Neural cell (in vitro differentiated cells): ENCODE measurements around the gene AGPS. TPM values are rescaled to one million over a fixed set of nuclear protein-coding genes. Genes with fewer than 3 reads are reported as not detected.

Experiments
- H2AFZ ChIP-seq: fragments of 200-600, 300-800 bp; sonication (generic), shearing (Covaris generic); 2 replicates; pipeline ENCODE4 v1.6.0; 2014; ENCODE audit warnings: low read depth, mild to moderate bottlenecking, antibody characterized with exemption, low read length, moderate library complexity
- H3F3A ChIP-seq: fragments of 200-600 bp; shearing (Covaris generic); 2 replicates; pipeline ENCODE4 v1.6.1; 2016; ENCODE audit warnings: mild to moderate bottlenecking, moderate library complexity, mixed read lengths, antibody characterized with exemption, low read length; ENCODE audit not compliant: insufficient read depth, poor library complexity, severe bottlenecking
- H3K27ac ChIP-seq: fragments of 200-600, 300-800 bp; sonication (generic), shearing (Covaris generic); 2 replicates; pipeline ENCODE4 v1.5.1; 2014; ENCODE audit warnings: mild to moderate bottlenecking, low read length, moderate library complexity
- H3K27me3 ChIP-seq: fragments of 300-800, 200-600 bp; sonication (generic), shearing (Covaris generic); 2 replicates; pipeline ENCODE4 v1.6.0; 2014; ENCODE audit warnings: mild to moderate bottlenecking, low read depth, low read length, moderate library complexity; ENCODE audit not compliant: insufficient read depth
- H3K36me3 ChIP-seq: fragments of 300-800, 200-600 bp; sonication (generic), shearing (Covaris generic); 2 replicates; pipeline ENCODE4 v1.5.1; 2014; ENCODE audit warnings: mild to moderate bottlenecking, antibody characterized with exemption, low read length, moderate library complexity; ENCODE audit not compliant: insufficient read depth
- H3K4me2 ChIP-seq: fragments of 300-800, 200-600 bp; sonication (generic), shearing (Covaris generic); 2 replicates; pipeline ENCODE4 v1.6.0; 2014; ENCODE audit warnings: mild to moderate bottlenecking, low read length
- H3K4me3 ChIP-seq: fragments of 300-800, 200-600 bp; sonication (generic), shearing (Covaris generic); 2 replicates; pipeline ENCODE4 v1.5.1; 2014; ENCODE audit warnings: mild to moderate bottlenecking, low read length, moderate library complexity
- H3K79me2 ChIP-seq: fragments of 200-600 bp; shearing (Covaris generic); replicated peaks from 2 replicates; pipeline ENCODE4 v1.6.0; 2014; ENCODE audit warnings: mild to moderate bottlenecking, low read length, moderate library complexity; ENCODE audit not compliant: insufficient read depth
- H3K9ac ChIP-seq: fragments of 300-800, 200-600 bp; sonication (generic), shearing (Covaris generic); 2 replicates; pipeline ENCODE4 v1.6.1; 2016; ENCODE audit warnings: mild to moderate bottlenecking, low read length, mixed read lengths
- H3K9me2 ChIP-seq: fragments of 200-600 bp; shearing (Covaris generic); 2 replicates; pipeline ENCODE4 v1.6.1; 2016; ENCODE audit warnings: mild to moderate bottlenecking, low read length, mixed read lengths; ENCODE audit not compliant: insufficient read depth
- H3K9me3 ChIP-seq: fragments of 200-600, 300-800 bp; sonication (generic), shearing (Covaris generic); 2 replicates; pipeline ENCODE4 v1.6.1; 2016; ENCODE audit warnings: mild to moderate bottlenecking, mixed run types, low read length, moderate library complexity, mixed read lengths
- H4K20me1 ChIP-seq: fragments of 200-600 bp; shearing (Covaris generic); 2 replicates; pipeline ENCODE4 v1.6.1; 2016; ENCODE audit warnings: mild to moderate bottlenecking, mixed run types; ENCODE audit not compliant: insufficient read depth
- CTCF ChIP-seq: fragments of 450-650 bp; IDR thresholded peaks from 2 replicates; pipeline ENCODE4 v1.5.1; 2014; ENCODE audit warnings: antibody characterized with exemption, mild to moderate bottlenecking, moderate library complexity; ENCODE audit not compliant: poor library complexity, severe bottlenecking
- EP300 ChIP-seq: fragments of 450-650 bp; conservative IDR thresholded peaks from 2 replicates; pipeline ENCODE4 v1.6.1; 2014; ENCODE audit warnings: antibody characterized with exemption, mild to moderate bottlenecking, moderate library complexity; ENCODE audit not compliant: poor library complexity, severe bottlenecking
- EZH2 ChIP-seq: fragments of 200-600, 300-800 bp; shearing (Covaris generic), sonication (generic); IDR thresholded peaks from 2 replicates; pipeline ENCODE4 v1.6.1; 2014; ENCODE audit warnings: antibody characterized with exemption, low read length, borderline replicate concordance, mild to moderate bottlenecking; ENCODE audit not compliant: insufficient read depth, poor library complexity, severe bottlenecking
- MXI1 ChIP-seq: fragments of 450-650 bp; conservative IDR thresholded peaks from 2 replicates; pipeline ENCODE4 v1.6.1; 2014; ENCODE audit warnings: antibody characterized with exemption, mild to moderate bottlenecking; ENCODE audit not compliant: poor library complexity, severe bottlenecking
- POLR2AphosphoS5 ChIP-seq: IDR thresholded peaks from 2 replicates; pipeline ENCODE4 v1.6.1; 2012
- RAD21 ChIP-seq: fragments of 450-650 bp; conservative IDR thresholded peaks from 2 replicates; pipeline ENCODE4 v1.6.1; 2014; ENCODE audit warnings: antibody characterized with exemption, mild to moderate bottlenecking, moderate library complexity
- REST ChIP-seq: IDR thresholded peaks from 2 replicates; pipeline ENCODE4 v1.6.1; 2012; ENCODE audit warnings: borderline replicate concordance
- SMC3 ChIP-seq: fragments of 450-650 bp; conservative IDR thresholded peaks from 2 replicates; pipeline ENCODE4 v1.6.1; 2014; ENCODE audit warnings: antibody characterized with exemption, mild to moderate bottlenecking, moderate library complexity; ENCODE audit not compliant: poor library complexity
- TAF1 ChIP-seq: IDR thresholded peaks from 2 replicates; pipeline ENCODE4 v1.6.1; 2012; ENCODE audit warnings: low read depth
- polyA plus RNA-seq: library from polyadenylated mRNA; depleted of rRNA; stranded (reverse); fragments of >200 nt; gene quantifications from 2 replicates; pipeline ENCODE4 v1.2.3, GENCODE V29; 2014

AGPS gene
- polyA plus RNA-seq, 1 donor from 2014 or later = 31.0 TPM

- no peak overlapping the region for H3K4me2 ChIP-seq
These were observed 11.7 kb downstream of the AGPS start for GRCh38 chr2:177404243-177404642.

GRCh38 chr2:177405029-177405692 lies 12.6 kb downstream of the AGPS start:
- Histone ChIP-seq H3K9me3 (no peaks in the 10 kb centered on the region), H4K20me1 (no peaks in the 10 kb centered on the region), H3K9ac (no peak overlapping the region), H3K4me3 (no peak overlapping the region), H3K27ac (no peak overlapping the region), H3K27me3 (no peaks in the 10 kb centered on the region), H3K9me2 (no peaks in the 10 kb centered on the region), H3K79me2 (peaks cover 28% of the 10 kb centered on the region), H2AFZ (no peak overlapping the region), H3F3A (no peaks in the 10 kb centered on the region), H3K36me3 (no peaks in the 10 kb centered on the region), H3K4me2 (no peak overlapping the region)
- TF ChIP-seq MXI1 = no peak
- no peak for TF ChIP-seq CTCF
- TF ChIP-seq REST = no peak

More at GRCh38 chr2:177404243-177404642, 11.7 kb downstream of the AGPS start:
- Histone ChIP-seq H4K20me1 (no peaks in the 10 kb centered on the region), H3K9ac (no peak overlapping the region), H2AFZ (no peak overlapping the region), H3K9me3 (no peaks in the 10 kb centered on the region), H3K9me2 (no peaks in the 10 kb centered on the region), H3K79me2 (peaks cover 37% of the 10 kb centered on the region), H3K27me3 (no peaks in the 10 kb centered on the region), H3K27ac (no peak overlapping the region), H3K4me3 (no peak overlapping the region), H3F3A (no peaks in the 10 kb centered on the region), H3K36me3 (no peaks in the 10 kb centered on the region)
- no peak for TF ChIP-seq EZH2
- no peak for TF ChIP-seq POLR2AphosphoS5
- no peak for TF ChIP-seq MXI1
- no peak for TF ChIP-seq EP300
- no peak for TF ChIP-seq CTCF
- TF ChIP-seq RAD21 = no peak
- TF ChIP-seq SMC3 = no peak
- TF ChIP-seq TAF1 = no peak
- no peak for TF ChIP-seq REST
